Calu3 (cell line): ENCODE data around the gene ICA1L. TPM values are rescaled to one million over a fixed set of nuclear protein-coding genes. Genes with fewer than 3 reads are reported as not detected.

Experiments used
- BruUV-seq: library from RNA; stranded (reverse); fragments of 400-500 nt; replicated peaks from 2 replicates; lab custom pipeline; 2021; lab: Mats Ljungman, UMichigan
- CTCF ChIA-PET: fragments of 300-600 bp; sonication (Branson Sonifier 250); formaldehyde crosslinking; loops from one replicate; lab custom pipeline; 2022; ENCODE audit warnings: antibody characterized with exemption; lab: Charles Lee
- DNase-seq: peaks from one replicate; pipeline ENCODE4 v3.0.0; 2022
- H3K27ac Mint-ChIP-seq: one replicate; pipeline ENCODE4 v1.8.0; 2022; ENCODE audit warnings: mixed read lengths; ENCODE audit not compliant: unreplicated experiment
- H3K27me3 Mint-ChIP-seq: one replicate; pipeline ENCODE4 v1.8.0; 2022; ENCODE audit warnings: mixed read lengths; ENCODE audit not compliant: unreplicated experiment
- H3K36me3 Mint-ChIP-seq: one replicate; pipeline ENCODE4 v1.8.0; 2022; ENCODE audit warnings: mild to moderate bottlenecking, moderate library complexity, mixed read lengths; ENCODE audit not compliant: insufficient read depth, unreplicated experiment
- H3K4me1 Mint-ChIP-seq: one replicate; pipeline ENCODE4 v1.8.0; 2022; ENCODE audit warnings: mild to moderate bottlenecking, low read depth, mixed read lengths; ENCODE audit not compliant: unreplicated experiment
- H3K4me3 Mint-ChIP-seq: one replicate; pipeline ENCODE4 v1.8.0; 2022; ENCODE audit warnings: mild to moderate bottlenecking, low read depth, moderate library complexity, mixed read lengths; ENCODE audit not compliant: unreplicated experiment
- H3K9me3 Mint-ChIP-seq: one replicate; pipeline ENCODE4 v1.8.0; 2022; ENCODE audit warnings: low read depth, mixed read lengths; ENCODE audit not compliant: unreplicated experiment
- CTCF ChIP-seq: fragments of 200-600 bp; IDR thresholded peaks from one replicate; pipeline ENCODE4 v1.8.0; 2022; ENCODE audit warnings: antibody characterized with exemption; ENCODE audit not compliant: unreplicated experiment
- intact Hi-C: fragments of 100-400 bp; cut with micrococcal nuclease; formaldehyde crosslinking; loops from one replicate; pipeline ENCODE4 v1.10.0; 2022; ENCODE audit not compliant: unreplicated experiment
- total RNA-seq: library from RNA; stranded (reverse); gene quantifications from 2 replicates; pipeline ENCODE4 v1.2.3, GENCODE V29; 2022

ICA1L gene
- total RNA-seq, 1 experiment from 2014 or later: 1.3 TPM

- intact Hi-C loops: no loop called here
- no peak for DNase-seq
- CTCF ChIA-PET: interaction anchor here (0.7 kb wide), 1 partner anchor 1160 kb away, joined by 7 read pairs; no protein-coding TSS in a partner anchor
- no peak for TF ChIP-seq CTCF
- H3K27ac Mint-ChIP-seq: no peak overlapping the region
- no peaks in the 10 kb centered on the region for H3K27me3 Mint-ChIP-seq
- H3K4me1 Mint-ChIP-seq: no peaks in the 10 kb centered on the region
- no peak overlapping the region for H3K4me3 Mint-ChIP-seq
- no peaks in the 10 kb centered on the region for H3K9me3 Mint-ChIP-seq
- no TSS peak for BruUV-seq
- H3K36me3 Mint-ChIP-seq: no peaks in the 10 kb centered on the region
Observed at GRCh38 chr2:202749477-202749876, 122.1 kb downstream of the ICA1L start.

- H3K4me1 Mint-ChIP-seq: no peaks in the 10 kb centered on the region
Observed at GRCh38 chr2:202743613-202744012, 128.0 kb downstream of the ICA1L start.

GRCh38 chr2:202736826-202737225 is 134.7 kb downstream of the ICA1L start:
- intact Hi-C loops: no loop called here
- CTCF ChIA-PET: no interaction called here
- H3K36me3 Mint-ChIP-seq: no peaks in the 10 kb centered on the region

More at GRCh38 chr2:202743613-202744012, 128.0 kb downstream of the ICA1L start:
- Mint-ChIP-seq H3K4me3 (no peak overlapping the region), H3K36me3 (no peaks in the 10 kb centered on the region), H3K27me3 (no peaks in the 10 kb centered on the region), H3K9me3 (no peaks in the 10 kb centered on the region), H3K27ac (no peak overlapping the region)
- intact Hi-C loops: no loop called here
- TF ChIP-seq CTCF: no peak
- DNase-seq: no peak
- no TSS peak for BruUV-seq
- CTCF ChIA-PET: no interaction called here

GRCh38 chr2:202726070-202726469 is 145.5 kb downstream of the ICA1L start:
- no TSS peak for BruUV-seq
- no peak overlapping the region for H3K27ac Mint-ChIP-seq
- H3K27me3 Mint-ChIP-seq: no peaks in the 10 kb centered on the region
- H3K9me3 Mint-ChIP-seq: no peaks in the 10 kb centered on the region
- DNase-seq: no peak
- no peak overlapping the region for H3K4me3 Mint-ChIP-seq
- intact Hi-C loops: no loop called here
- CTCF ChIA-PET: no interaction called here
- H3K36me3 Mint-ChIP-seq: no peaks in the 10 kb centered on the region
- H3K4me1 Mint-ChIP-seq: no peaks in the 10 kb centered on the region
- TF ChIP-seq CTCF: no peak

More at GRCh38 chr2:202736826-202737225, 134.7 kb downstream of the ICA1L start:
- BruUV-seq: no TSS peak
- Mint-ChIP-seq H3K4me1 (no peaks in the 10 kb centered on the region), H3K27ac (no peak overlapping the region), H3K9me3 (peaks cover 4% of the 10 kb centered on the region), H3K4me3 (no peak overlapping the region), H3K27me3 (no peaks in the 10 kb centered on the region)
- TF ChIP-seq CTCF: no peak
- DNase-seq: no peak
